HT-29 (cell line): ENCODE results near the gene CCDC169. TPM values are rescaled to one million over a fixed set of nuclear protein-coding genes. Genes with fewer than 3 reads are reported as not detected.
A peak's percentile ranks its signal among the peaks of the same experiment; 100 is the strongest.
"Not testable (repeated sequence)": the region's sequence is repeated elsewhere in the genome, so short reads cannot be mapped to it uniquely, and the experiment has no call there.

Experiments
- DNase-seq: peaks from one replicate; pipeline ENCODE4 v3.0.0-alpha.2; 2015; ENCODE audit warnings: low spot score
- total RNA-seq: library from RNA; depleted of rRNA; stranded (reverse); fragments of >200 nt; shearing (Covaris generic); gene quantifications from 2 replicates; pipeline ENCODE4 v1.2.3, GENCODE V29; 2014

The CCDC169 gene
- total RNA-seq, 1 experiment from 2014 or later, result not detected

DNA sequence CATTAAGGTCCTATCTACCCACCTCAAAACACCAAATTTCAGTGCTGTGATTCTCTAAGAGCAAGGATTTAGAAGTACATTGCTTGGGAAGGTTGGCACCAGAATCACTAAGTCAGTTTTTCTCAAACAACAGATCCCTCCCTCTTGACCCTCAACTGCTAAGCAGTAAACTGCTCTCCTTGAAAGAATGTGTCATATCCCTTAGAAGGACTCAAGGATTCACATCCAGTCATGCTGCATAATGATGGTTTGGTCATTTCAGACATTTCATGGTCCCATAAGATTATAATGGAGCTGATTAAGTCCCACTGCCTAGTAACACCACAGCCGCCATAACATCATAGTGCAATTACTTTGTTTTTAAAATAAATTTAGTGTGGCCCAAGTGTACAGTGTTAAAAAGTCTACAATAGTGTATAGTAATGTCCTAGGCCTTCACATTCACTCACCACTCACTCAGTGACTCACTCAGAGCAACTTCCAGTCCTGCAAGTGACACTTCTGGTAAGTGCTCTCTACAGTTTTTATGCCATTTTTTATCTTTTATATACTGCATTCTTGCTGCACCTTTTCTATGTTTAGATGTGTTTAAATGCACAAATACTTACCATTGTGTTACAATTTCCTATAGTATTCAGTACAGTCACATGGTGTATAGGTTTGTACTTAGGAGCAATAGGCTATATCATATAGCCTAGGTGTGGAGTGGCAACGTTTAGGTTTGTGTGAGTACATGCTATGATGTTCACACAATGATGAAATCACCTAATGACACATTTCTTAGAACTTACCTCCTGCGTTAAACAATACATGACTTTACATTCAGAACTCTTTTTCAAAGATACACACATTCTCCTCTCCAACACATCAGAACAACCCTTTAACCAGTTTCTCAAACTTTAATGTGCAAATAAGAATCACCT lies 15.7 kb upstream of the CCDC169 start:
- DNase-seq, result no peak

DNA sequence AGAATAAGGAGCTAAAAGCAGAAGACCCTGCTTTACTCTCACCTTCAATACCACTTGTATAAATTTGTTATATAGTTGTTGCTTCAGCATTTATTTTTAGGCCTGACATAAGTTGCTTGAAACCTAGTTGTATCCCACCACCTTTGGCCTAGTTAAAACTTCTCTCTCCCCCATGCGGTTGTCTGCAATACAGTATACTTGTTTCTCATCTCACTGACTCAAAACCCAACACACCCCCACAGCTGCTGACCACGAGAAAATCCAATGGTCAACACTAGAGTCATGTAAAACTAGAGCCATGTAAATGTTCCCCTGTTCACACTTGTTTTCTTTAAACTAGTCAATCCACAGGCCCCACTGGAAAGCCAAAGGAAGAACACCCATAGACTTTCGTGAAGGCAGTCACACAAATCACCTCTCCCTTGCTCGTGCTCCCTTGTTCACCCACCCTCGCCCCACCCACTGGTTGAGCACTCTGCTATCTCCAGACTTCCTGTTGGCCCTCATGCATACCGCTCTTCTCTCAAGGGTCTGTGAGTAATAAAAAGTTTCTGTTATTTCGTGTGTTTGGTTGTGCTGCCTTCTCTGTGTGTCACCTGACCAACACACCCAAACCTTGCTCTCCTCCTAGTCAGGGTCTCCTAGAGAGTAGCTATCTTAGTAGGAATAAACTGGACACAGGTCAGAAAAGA lies 12.9 kb upstream of the CCDC169 start:
- no peak for DNase-seq

DNA sequence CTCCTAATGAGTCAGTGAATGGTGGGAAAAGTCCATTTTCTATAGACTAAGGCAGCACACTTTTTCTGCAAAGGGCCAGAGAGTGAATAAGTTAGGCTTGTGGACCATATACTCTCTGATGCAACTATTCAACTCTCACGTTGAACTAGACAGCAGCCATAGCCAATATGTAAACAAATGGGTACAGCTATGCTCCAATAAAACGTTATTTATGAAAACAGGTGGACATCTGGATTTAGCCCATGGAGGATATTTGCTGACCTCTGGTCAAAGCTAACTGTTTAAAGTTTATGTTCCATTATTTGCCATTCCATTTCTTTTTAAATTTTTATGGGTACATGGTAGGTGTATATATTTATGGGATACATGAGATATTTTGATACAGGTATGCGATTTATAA lies 4.7 kb upstream of the CCDC169 start:
- DNase-seq, result no peak

DNA sequence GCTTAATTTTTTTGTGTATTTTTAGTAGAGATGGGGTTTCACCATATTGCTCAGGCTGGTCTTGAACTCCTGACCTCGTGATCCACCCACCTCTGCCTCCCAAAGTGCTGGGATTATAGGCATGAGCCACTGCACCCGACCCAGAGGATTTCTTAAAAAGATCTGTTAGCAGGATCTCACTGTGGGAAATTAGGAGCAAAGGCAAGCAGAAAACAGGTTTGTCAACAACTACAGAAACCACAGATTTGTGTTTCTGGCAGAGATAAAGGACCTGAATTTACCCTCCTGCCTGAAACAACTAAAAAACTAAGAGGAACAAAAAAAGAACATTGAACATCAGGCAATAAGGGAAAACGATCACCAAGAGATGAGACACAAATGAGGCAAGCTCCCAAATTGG lies 1.9 kb upstream of the CCDC169 start:
- not testable (repeated sequence) for DNase-seq

DNA sequence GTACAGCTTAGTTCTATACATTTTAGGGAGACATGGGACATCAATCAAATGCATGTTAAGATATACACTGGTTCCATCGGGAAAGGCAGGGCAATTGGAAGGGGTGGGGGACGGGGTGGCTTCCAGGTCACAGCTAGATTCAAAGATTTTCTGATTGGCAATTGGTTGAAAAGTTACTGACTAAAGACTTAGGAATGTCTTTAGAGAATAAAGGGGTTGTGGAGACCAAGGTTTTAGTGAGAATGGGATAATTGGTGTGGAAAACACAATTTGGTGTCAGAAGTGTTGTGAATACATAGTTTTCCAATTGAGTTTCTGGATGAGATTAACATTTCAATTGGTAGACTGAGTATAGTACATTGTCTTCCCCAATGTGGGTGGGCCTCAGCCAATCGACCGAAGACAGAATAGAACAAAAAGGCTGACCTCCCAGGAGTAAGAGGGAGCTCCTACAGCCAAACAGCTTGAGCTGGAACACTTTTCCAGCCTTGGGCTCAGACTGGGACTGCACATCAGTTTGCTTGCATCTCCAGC lies 988 bp upstream of the CCDC169 start:
- no peak for DNase-seq

DNA sequence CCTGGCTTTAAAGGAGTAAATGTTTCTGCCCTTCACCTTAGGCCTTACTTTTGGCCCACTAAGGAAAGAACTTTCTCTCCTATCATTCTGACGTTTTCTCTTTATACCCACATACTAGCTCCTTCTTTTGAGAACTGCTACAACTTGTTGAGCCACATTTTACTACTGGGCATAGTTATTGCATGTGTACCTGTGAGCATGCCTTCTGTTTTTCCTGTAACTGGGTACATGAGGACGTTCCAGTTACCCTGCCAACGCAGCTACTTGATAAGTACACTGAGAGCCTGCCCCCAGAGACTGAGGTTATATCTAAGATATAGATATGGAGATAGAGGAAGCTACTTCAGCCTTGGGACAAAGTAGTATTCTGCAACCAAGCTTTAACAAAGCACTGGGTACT lies 3.5 kb downstream of the CCDC169 start:
- DNase-seq, result no peak

DNA sequence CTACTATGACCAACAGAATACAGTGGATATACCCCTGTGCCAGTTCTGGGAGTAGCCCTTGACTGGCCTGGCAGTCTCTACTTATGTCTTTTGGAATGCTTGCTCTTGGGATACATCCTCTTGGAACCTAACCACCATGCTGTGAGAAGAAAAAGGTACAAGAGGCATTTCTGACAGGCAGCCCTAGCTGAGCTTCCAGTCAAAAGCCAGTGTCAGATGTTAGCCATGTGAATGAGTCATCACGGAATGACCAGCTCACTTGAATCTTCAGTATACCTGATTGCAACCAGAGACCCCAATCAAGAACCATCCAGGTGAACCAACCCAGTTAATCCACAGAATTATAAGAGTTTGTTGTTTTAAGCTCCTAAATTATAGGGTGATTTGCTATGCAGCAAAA lies 4.1 kb downstream of the CCDC169 start:
- no peak for DNase-seq

DNA sequence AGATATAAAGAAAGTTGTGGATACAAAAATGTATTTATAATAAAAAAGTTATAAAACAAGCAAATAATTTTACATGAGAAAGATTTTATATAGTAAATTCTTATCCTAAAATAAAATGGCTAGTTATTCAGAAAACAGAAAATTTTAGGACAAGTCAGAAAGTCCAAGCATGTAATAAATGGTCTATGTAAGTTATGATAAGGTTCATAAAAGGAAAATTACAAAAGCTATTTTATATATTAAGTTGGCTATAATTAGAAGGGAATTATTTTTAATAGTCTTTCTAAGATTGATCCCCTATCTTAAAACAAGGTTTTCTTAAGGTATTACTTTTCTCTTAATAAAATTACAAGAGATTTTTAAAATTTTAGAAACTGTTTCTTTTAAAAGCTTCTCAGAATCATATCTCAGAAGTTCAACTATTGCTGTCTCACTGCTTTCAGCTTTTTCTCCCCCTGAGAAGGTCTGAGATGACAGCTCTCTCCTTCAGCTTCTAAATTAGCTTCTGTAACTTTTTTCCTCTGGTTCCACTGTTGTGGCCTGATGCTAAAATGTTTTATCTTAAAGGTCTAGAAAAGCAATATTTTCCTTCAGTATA lies 8.7 kb downstream of the CCDC169 start:
- DNase-seq, result no peak

DNA sequence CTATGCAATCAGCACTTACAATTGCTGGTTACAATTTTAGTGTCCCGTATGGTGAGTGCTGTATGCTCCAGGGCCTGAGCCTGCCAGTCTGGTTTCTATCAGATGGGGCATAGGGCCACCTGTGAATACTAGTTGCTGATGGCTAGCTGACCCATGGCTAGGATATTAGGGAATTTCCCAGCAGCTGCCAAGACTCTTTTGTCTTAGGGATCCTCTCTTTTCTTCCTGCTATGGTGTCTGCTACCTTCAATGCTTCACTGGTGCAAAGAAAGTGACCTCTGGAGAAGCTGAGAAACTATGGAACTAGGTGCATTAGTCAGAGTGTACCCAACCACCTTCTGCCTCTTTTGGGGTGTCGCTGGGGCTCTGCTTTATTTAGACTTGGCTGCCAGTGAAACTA lies 11.6 kb downstream of the CCDC169 start:
- DNase-seq, result no peak

DNA sequence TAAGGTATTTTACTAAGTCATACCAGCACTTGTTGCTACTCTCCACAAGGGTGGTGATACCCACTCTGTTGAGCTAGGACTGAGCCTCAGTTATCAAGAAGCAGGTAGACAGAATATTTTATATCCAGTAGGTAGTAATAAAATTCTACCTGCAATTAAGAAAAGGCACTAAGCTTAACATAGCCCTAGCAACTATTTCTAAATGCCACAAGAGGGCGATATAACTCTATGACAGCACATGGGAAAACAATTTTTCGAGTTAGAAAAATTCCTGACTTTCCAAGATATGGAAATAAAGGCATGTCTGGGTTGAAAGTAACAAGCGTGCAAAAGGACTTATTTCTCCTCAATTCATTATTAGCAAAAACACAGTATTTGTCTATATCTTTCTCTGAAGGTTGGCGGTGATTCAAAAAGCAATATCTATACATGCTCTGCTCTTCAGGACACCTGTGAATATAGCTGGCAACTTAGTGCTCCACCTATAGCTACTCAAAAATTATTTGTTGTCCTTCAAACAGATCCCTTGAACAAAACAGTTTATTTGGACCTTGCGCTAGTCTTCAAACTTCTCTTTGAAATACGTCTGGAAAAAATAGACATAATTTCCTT lies 14.7 kb downstream of the CCDC169 start:
- peak; percentile 62 for DNase-seq

DNA sequence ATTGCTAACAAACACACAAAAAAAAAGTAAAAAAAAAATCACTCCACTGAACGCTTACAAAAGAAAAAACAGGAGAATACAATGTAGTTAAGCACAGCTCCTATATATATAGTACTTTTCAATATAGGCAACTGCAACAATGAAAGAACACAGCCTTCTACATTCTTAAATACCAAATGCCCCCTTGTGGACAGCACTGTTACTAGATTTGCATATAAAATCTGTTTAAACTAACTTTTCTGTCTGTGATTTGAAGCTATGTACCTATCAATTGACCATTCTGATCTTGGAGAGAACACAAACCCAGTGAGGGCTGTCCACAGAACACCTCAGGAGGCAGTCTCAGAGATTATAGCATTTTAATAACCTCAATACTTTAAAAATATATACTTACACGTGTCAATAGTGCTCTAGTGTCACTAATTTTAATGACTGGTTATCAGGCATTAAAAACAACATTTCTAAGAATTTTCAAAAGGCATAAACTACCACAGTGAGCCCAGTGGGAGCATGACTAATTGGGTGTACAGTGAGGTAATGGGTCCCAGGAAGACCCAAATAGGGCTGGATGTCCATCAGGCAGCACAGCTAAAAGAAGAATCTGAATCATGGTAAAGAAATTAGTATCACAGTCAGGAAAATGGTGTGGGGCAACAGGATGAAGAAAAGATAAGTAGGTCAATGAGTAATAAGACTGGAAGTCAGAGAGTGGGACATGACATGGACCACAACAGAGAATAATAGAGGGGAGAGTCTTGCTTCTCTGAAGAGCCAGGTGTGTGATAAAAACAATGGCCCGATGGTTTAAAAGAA lies 22.2 kb downstream of the CCDC169 start:
- peak; percentile 82 for DNase-seq

DNA sequence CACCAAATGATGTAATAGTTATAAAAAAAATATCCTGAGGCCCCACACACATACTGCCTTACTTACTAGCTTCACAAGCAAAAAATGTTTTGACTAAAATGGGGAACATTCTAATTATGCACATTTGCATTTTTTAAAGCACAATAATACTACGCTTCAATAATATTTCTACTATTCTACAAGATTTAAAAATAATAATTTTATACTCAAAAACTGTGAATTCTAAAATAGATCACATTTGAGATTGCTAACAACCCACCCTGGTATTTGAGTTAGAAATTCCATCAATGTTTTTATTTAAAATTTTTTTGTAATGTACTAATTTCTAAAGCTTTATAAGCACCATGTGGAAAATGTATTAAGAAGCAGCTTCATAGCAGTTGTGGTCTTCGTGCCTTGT lies 24.2 kb downstream of the CCDC169 start:
- DNase-seq, result no peak

DNA sequence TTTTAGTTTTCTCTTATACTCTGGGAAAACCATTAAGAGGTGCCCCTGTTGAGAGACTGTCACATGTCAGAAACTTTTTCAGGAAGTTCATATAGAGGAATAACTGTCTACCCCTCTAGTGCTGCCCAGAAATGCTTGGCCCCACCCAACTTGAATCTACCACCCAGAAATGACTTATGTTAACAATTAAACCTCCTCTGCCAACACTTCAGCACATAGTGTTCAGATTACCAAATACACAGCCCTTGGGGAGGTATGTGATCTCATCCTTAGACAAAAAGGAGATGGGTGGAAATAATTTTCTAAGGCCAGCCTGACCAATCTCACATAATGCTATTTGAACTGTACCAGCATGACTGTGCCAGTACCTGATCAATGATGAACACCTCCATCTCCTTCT lies 35.6 kb downstream of the CCDC169 start:
- no peak for DNase-seq

DNA sequence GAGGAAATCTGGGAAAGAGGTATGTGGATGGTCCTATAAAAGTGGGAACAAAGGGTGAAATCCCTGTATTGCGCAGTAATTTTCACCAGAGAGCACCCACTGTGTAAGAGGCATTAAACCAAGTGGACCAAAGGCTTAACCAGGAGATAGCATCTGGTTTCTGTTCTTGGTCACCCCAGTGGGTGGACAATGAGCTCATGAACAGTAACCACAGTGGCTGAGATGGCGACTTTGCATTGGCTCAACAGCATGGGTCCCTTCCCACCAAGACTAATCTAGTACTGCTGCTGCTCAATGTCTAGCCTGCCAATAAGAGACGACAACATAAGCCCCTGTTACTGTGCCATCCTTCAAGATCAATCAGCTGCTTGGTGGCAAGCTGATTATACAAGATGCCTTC lies 36.6 kb downstream of the CCDC169 start:
- no peak for DNase-seq

DNA sequence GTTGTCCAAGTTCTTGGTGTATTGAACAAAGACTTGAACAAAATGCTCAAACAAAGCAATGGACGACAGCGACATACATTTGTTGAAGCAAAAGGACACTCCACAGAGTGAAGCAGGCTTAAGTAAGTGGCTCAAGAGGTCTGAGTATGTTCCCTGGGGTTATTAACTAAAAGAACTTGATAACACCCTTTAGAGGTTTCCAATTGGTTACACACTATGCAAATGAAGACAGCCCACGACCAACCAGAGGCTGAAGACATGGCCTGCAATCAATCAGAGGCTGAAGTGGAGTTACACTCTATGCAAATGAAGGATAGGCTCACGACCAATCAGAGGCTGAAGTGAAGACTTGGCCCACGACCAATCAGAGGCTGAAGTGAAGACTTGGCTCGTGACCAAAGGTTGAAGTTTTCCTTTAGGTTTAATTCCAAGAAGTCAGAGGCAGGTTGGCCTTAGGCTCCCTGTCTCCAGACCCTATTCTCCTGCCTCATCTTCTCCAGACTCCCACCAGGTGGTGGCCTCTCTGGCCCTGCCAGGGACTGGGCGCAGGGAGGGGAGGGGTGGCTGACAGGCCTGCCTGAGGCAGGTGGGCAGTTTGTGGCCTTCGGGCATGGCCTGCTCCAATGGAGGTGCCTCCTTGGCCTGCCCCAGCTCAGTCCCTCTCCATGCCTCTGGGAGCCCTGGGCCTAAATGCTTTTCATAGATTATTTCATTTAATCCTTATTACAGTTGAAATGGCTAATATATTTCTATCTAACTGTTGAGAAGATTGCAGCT lies 38.1 kb downstream of the CCDC169 start:
- no peak for DNase-seq

DNA sequence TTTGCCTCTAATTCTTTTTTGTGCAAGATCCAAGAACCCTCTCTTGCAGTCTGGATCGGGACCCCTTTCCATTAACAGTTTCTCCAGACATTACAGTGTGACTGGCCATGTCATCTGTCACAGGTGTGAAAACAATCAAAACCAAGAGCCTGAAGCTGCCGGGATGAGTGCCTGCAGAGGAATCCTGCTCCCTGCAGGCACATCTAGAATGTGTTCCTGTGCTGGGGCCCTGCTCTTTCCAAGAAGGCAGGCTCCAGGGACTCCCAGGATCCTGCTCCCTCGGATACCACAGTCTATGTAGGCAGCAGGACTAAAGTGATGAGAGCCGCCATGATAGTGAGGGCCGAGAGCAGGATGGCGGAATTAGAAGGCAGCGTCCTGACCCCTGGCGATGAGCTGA lies 38.8 kb downstream of the CCDC169 start:
- no peak for DNase-seq

DNA sequence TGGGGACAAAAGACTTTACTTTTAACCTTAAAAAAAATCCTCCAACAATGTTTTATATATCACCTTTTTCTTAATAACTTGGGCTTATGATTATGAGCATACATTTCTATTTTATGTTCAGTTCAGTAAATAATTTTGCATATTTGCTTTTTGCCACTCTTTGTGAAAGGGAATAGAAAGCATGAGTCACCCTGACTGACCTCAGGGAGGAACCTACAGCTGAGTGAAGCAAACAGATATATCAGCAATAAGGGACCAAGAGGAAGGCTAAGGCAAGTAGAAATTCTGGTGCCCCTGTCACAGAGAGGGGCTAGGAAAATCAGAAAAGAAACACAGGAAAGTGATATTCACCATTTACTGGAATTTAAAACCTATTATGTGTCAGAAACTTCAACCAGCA lies 46.1 kb downstream of the CCDC169 start:
- DNase-seq, result no peak

DNA sequence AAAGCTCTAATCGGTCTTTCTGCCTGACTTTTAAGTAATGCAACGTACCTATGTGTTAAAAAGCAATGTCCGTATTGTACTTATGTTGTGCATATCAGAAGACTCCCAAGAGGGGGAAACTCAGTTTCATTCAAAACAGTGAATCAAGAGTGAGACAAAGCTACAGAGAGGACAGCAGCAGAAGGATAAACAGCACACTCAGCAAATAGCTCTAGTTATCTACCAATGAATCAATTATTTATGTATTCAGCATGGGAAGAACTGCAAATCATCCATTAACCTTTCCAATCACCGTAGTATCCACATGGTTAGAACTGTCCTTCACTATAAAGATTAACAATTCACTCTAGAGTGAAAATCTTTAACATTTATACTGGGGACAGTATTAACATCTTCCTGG lies 46.6 kb downstream of the CCDC169 start:
- DNase-seq, result no peak

DNA sequence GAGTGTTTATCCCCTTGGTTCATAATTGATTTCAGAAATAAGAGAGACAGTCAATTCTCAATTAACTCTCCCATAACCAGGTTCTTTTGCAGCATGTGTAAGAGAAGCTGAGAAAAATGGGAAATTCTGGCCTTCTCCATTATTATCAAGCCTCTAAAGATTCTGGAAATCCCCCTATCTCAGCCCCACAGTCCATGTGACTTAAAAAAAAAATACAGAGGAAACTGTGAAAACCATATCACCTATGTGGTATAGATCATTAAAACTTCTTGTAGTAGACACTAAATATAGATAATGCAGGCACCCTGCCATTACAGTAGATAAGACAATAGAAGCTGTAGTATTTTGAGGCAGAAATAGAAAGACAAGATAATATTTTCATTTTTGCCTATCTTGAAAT lies 48.9 kb downstream of the CCDC169 start:
- DNase-seq, result no peak

DNA sequence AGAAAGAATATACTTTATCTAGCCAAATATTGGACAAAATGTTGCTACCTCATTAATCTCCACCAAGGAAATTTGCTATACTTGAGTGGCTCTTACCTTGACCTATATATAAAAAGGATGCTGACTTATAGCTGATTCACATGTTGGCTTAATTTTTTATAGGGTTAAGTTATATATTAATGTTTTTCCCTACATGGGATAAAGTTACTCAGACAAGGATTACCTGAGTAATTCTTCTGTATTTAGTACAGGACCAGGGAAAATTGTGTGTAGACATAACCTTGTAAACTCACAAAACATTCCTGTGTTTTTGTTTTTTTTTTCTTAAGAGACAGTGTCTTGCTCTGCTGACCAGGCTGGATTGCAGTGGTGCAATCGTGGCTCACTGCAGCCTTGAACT lies 52.6 kb downstream of the CCDC169 start:
- DNase-seq, result no peak
